Endodermal cell (in vitro differentiated cells): ENCODE data around the gene KEL. TPM values are rescaled to one million over a fixed set of nuclear protein-coding genes. Genes with fewer than 3 reads are reported as not detected.

ENCODE experiments used
- DNase-seq: peaks from one replicate; pipeline ENCODE4 v3.0.0-alpha.2; 2017
- H3K27ac ChIP-seq: 2 replicates; pipeline ENCODE4 v1.5.1; 2013; ENCODE audit warnings: mild to moderate bottlenecking, low read depth, low read length, moderate library complexity
- H3K27me3 ChIP-seq: 2 replicates; pipeline ENCODE4 v1.6.1; 2013; ENCODE audit warnings: mild to moderate bottlenecking, low read length, moderate library complexity; ENCODE audit not compliant: insufficient read depth, control insufficient read depth, poor library complexity, severe bottlenecking
- H3K36me3 ChIP-seq: 2 replicates; pipeline ENCODE4 v1.7.0; 2013; ENCODE audit warnings: mild to moderate bottlenecking, low read length, moderate library complexity; ENCODE audit not compliant: control insufficient read depth, insufficient read depth
- H3K4me1 ChIP-seq: one replicate; pipeline ENCODE4 v1.7.0; 2013; ENCODE audit warnings: low read length; ENCODE audit not compliant: control insufficient read depth, insufficient read depth
- H3K4me3 ChIP-seq: 2 replicates; pipeline ENCODE4 v1.5.1; 2013; ENCODE audit warnings: mild to moderate bottlenecking, low read length, moderate library complexity
- H3K9ac ChIP-seq: 2 replicates; pipeline ENCODE4 v1.6.1; 2013; ENCODE audit warnings: mild to moderate bottlenecking, low read length, moderate library complexity; ENCODE audit not compliant: poor library complexity, severe bottlenecking; ENCODE audit errors: extremely low read depth
- H3K9me3 ChIP-seq: 2 replicates; pipeline ENCODE4 v1.6.1; 2013; ENCODE audit warnings: mild to moderate bottlenecking, low read length, moderate library complexity; ENCODE audit not compliant: control insufficient read depth
- H3K27ac Mint-ChIP-seq: 2 replicates; pipeline ENCODE4 v1.8.0; 2020; ENCODE audit warnings: mixed read lengths
- H3K27me3 Mint-ChIP-seq: 2 replicates; pipeline ENCODE4 v1.8.0; 2021; ENCODE audit warnings: mild to moderate bottlenecking, mixed read lengths; ENCODE audit not compliant: insufficient read depth
- H3K36me3 Mint-ChIP-seq: 2 replicates; pipeline ENCODE4 v1.8.0; 2020; ENCODE audit warnings: low read depth, mixed read lengths
- H3K4me1 Mint-ChIP-seq: 2 replicates; pipeline ENCODE4 v1.8.0; 2020; ENCODE audit warnings: mixed read lengths
- H3K4me3 Mint-ChIP-seq: 2 replicates; pipeline ENCODE4 v1.8.0; 2020; ENCODE audit warnings: mild to moderate bottlenecking, moderate library complexity, mixed read lengths
- H3K9me3 Mint-ChIP-seq: 2 replicates; pipeline ENCODE4 v1.8.0; 2020; ENCODE audit warnings: mild to moderate bottlenecking, mixed read lengths
- WGBS, 2 experiments: methylation state at CpG; one replicate each; pipeline versions ENCODE4 v1.1.5 to v1.1.7; 2013; ENCODE audit warnings: missing lambda C conversion rate in 2 of 2, mixed read lengths in 1 of 2; ENCODE audit not compliant: insufficient coverage in 1 of 2, insufficient read length in 1 of 2; 5-methylcytosine and 5-hydroxymethylcytosine counted together
- total RNA-seq, 2 donors: library from RNA; stranded (reverse); fragmentation: NEBNext Ultra II Directional in 1 of 2; extraction: Animal tissue kit (Norgen Biotek cat#: 25700) in 1 of 2; gene quantifications; 2 replicates in 1 of 2; 3 replicates in 1 of 2; pipeline ENCODE4 v1.2.1, GENCODE V29; 2021
- TF ChIP-seq, protein P1 (sequence below): fragments of 200-600 bp; sonication (generic); conservative IDR thresholded peaks from 2 replicates; pipeline ENCODE4 v1.5.0; 2021; ENCODE audit warnings: antibody characterized with exemption, mild to moderate bottlenecking

KEL gene
- total RNA-seq, 2 donors from 2014 or later: 79.4 to 86.0 TPM

DNA sequence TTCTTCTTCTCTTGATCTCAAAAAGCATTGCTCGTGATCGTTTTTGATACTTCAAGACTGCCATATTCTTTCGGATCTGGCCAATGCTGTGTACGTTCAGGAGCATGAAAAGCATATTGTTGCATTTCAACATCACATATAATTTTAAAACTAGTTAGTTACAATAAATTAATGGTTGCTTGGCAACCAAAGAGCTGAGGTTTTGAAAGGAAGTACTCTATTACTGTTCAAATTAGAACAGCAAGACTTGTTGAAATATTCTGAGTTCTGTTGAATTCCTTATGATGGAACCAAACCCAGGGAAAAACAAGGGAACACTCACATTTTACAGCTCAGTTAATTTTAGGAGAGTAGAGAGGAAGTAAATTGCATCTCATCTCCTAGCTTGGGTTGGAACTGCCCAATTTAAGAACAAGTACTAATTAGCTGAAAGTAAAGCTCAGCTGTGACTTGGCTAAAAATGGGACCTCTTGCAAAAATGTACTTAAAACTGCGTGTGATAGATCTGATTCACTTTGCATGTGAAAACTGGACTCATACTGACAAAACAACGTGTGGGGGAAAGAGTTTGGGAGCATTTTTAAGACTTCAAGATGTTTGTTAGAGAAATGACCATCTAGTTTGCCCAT, 43.6 kb upstream of the KEL start:
- H3K27ac ChIP-seq: no peak overlapping the region
- Mint-ChIP-seq H3K4me3 (no peak overlapping the region), H3K9me3 (no peaks in the 10 kb centered on the region), H3K27me3 (peaks cover 12% of the 10 kb centered on the region), H3K36me3 (no peaks in the 10 kb centered on the region), H3K4me1 (peaks cover 1% of the 10 kb centered on the region), H3K27ac (no peak overlapping the region)
- no peaks in the 10 kb centered on the region for H3K4me1 ChIP-seq
- peaks cover 8% of the 10 kb centered on the region for H3K27me3 ChIP-seq
- H3K4me3 ChIP-seq: no peak overlapping the region
- H3K9me3 ChIP-seq: no peaks in the 10 kb centered on the region
- TF ChIP-seq, protein P1, sequence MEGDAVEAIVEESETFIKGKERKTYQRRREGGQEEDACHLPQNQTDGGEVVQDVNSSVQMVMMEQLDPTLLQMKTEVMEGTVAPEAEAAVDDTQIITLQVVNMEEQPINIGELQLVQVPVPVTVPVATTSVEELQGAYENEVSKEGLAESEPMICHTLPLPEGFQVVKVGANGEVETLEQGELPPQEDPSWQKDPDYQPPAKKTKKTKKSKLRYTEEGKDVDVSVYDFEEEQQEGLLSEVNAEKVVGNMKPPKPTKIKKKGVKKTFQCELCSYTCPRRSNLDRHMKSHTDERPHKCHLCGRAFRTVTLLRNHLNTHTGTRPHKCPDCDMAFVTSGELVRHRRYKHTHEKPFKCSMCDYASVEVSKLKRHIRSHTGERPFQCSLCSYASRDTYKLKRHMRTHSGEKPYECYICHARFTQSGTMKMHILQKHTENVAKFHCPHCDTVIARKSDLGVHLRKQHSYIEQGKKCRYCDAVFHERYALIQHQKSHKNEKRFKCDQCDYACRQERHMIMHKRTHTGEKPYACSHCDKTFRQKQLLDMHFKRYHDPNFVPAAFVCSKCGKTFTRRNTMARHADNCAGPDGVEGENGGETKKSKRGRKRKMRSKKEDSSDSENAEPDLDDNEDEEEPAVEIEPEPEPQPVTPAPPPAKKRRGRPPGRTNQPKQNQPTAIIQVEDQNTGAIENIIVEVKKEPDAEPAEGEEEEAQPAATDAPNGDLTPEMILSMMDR: no peak
- DNase-seq: no peak
- no peaks in the 10 kb centered on the region for H3K36me3 ChIP-seq
- WGBS, 2 experiments: 90% methylated on average over 4 to 6 of the region's 6 CpGs
- H3K9ac ChIP-seq: no peak overlapping the region

- Histone ChIP-seq H3K27ac (no peak overlapping the region), H3K27me3 (peaks cover 8% of the 10 kb centered on the region), H3K9me3 (no peaks in the 10 kb centered on the region), H3K4me3 (no peak overlapping the region), H3K9ac (no peak overlapping the region), H3K4me1 (no peaks in the 10 kb centered on the region), H3K36me3 (no peaks in the 10 kb centered on the region)
- H3K4me3 Mint-ChIP-seq: no peak overlapping the region
- no peaks in the 10 kb centered on the region for H3K36me3 Mint-ChIP-seq
- H3K27ac Mint-ChIP-seq: no peak overlapping the region
- 36 to 60% methylated on average over 1 to 6 of the region's 6 CpGs for WGBS, 2 experiments
- TF ChIP-seq, protein P1: peak; percentile 87
- H3K27me3 Mint-ChIP-seq: peaks cover 10% of the 10 kb centered on the region
- H3K4me1 Mint-ChIP-seq: peaks cover 5% of the 10 kb centered on the region
- DNase-seq: no peak
- no peaks in the 10 kb centered on the region for H3K9me3 Mint-ChIP-seq
Observed at GRCh38 chr7:143003393-143004051, 41.4 kb upstream of the KEL start.

GRCh38 chr7:143002898-143003297, 40.7 kb upstream of the KEL start:
- H3K27me3 Mint-ChIP-seq: peaks cover 10% of the 10 kb centered on the region
- H3K9me3 Mint-ChIP-seq: no peaks in the 10 kb centered on the region
- no peak for DNase-seq
- no peaks in the 10 kb centered on the region for H3K36me3 Mint-ChIP-seq
- no peak overlapping the region for H3K9ac ChIP-seq
- H3K36me3 ChIP-seq: no peaks in the 10 kb centered on the region
- peaks cover 5% of the 10 kb centered on the region for H3K4me1 Mint-ChIP-seq
- H3K27me3 ChIP-seq: peaks cover 8% of the 10 kb centered on the region
- H3K27ac Mint-ChIP-seq: no peak overlapping the region
- TF ChIP-seq, protein P1: no peak
- no peak overlapping the region for H3K4me3 Mint-ChIP-seq
- H3K27ac ChIP-seq: no peak overlapping the region
- 95 to 96% methylated on average over 5 of the region's 5 CpGs for WGBS, 2 experiments
- no peaks in the 10 kb centered on the region for H3K4me1 ChIP-seq
- no peaks in the 10 kb centered on the region for H3K9me3 ChIP-seq
- no peak overlapping the region for H3K4me3 ChIP-seq
